CD4-positive, alpha-beta T cell (primary cell): ENCODE results near the gene ZC3H7A. TPM values are rescaled to one million over a fixed set of nuclear protein-coding genes. Genes with fewer than 3 reads are reported as not detected.

ENCODE experiments used
- ATAC-seq: fragments of 200-7000 bp; cut with Tn5 transposase; one replicate; pipeline ENCODE4 v1.10.0; 2022; ENCODE audit warnings: mild to moderate bottlenecking; ENCODE audit not compliant: poor library complexity
- CTCF ChIA-PET: fragments of 350-600 bp; sonication (Branson Sonifier 250); formaldehyde crosslinking; loops from one replicate; lab custom pipeline; 2021; ENCODE audit warnings: antibody characterized with exemption, inconsistent platforms; lab: Charles Lee
- POLR2A ChIA-PET: fragments of 350-600 bp; sonication (Branson Sonifier 250); formaldehyde crosslinking; loops from one replicate; lab custom pipeline; 2021; ENCODE audit warnings: antibody characterized with exemption, inconsistent platforms; lab: Charles Lee
- DNase-seq, 14 experiments: peaks; one replicate each; pipeline ENCODE4 v3.0.0-alpha.2; 2013 to 2020; ENCODE audit warnings: mixed read lengths in 2 of 14
- H3K27ac ChIP-seq, 2 donors: one replicate each; pipeline versions ENCODE4 v1.5.1 to v1.7.0; 2013; ENCODE audit warnings: low read length in 2 of 2, low read depth in 1 of 2, mild to moderate bottlenecking in 1 of 2
- H3K27me3 ChIP-seq, 2 experiments: 1 replicate in 1 of 2; 2 replicates in 1 of 2; pipeline versions ENCODE4 v1.6.1 to v1.7.0; 2013; ENCODE audit warnings: low read length in 2 of 2, control low read depth in 1 of 2, mild to moderate bottlenecking in 1 of 2, moderate library complexity in 1 of 2; ENCODE audit not compliant: insufficient read depth in 2 of 2, control insufficient read depth in 1 of 2
- H3K36me3 ChIP-seq: one replicate; pipeline ENCODE4 v1.6.1; 2013; ENCODE audit warnings: low read length, control low read depth; ENCODE audit not compliant: insufficient read depth
- H3K4me1 ChIP-seq: one replicate; pipeline ENCODE4 v1.6.1; 2013; ENCODE audit warnings: low read length, control low read depth; ENCODE audit not compliant: insufficient read depth
- H3K4me3 ChIP-seq: one replicate; pipeline ENCODE4 v1.5.1; 2013; ENCODE audit warnings: mild to moderate bottlenecking, low read length, moderate library complexity
- H3K9me3 ChIP-seq, 2 experiments: 1 replicate in 1 of 2; 2 replicates in 1 of 2; pipeline versions ENCODE4 v1.6.1 to v1.7.0; 2013; ENCODE audit warnings: low read length in 2 of 2, mild to moderate bottlenecking in 2 of 2, control low read depth in 1 of 2, moderate library complexity in 1 of 2; ENCODE audit not compliant: control insufficient read depth in 1 of 2, insufficient read depth in 1 of 2
- H3K27ac Mint-ChIP-seq: one replicate; pipeline ENCODE4 v1.8.0; 2020; ENCODE audit warnings: mixed read lengths
- H3K27me3 Mint-ChIP-seq: one replicate; pipeline ENCODE4 v1.8.0; 2021; ENCODE audit warnings: mixed read lengths
- H3K36me3 Mint-ChIP-seq: one replicate; pipeline ENCODE4 v1.8.0; 2021; ENCODE audit warnings: low read depth, mixed read lengths
- H3K4me1 Mint-ChIP-seq: one replicate; pipeline ENCODE4 v1.8.0; 2021; ENCODE audit warnings: low read depth, mixed read lengths
- H3K4me3 Mint-ChIP-seq: one replicate; pipeline ENCODE4 v1.8.0; 2020; ENCODE audit warnings: mild to moderate bottlenecking, mixed read lengths
- H3K9me3 Mint-ChIP-seq: one replicate; pipeline ENCODE4 v1.8.0; 2020; ENCODE audit warnings: mixed read lengths
- intact Hi-C, 2 experiments: fragments of 100-400 bp; cut with DNase I in 1 of 2; cut with micrococcal nuclease in 1 of 2; formaldehyde crosslinking; loops; one replicate each; pipeline versions ENCODE4 v1.15.1 to v1.9.0; 2023 to 2025; cut with DNase I, micrococcal nuclease
- total RNA-seq, 174 experiments: library from RNA in 2 of 174; stranded (reverse) in 2 of 174; gene quantifications; one replicate each; pipeline ENCODE4 v1.2.3 and lab custom pipeline; 2021 to 2026
- TF ChIP-seq, protein P1 (sequence below): fragments of 200-600 bp; IDR thresholded peaks from one replicate; pipeline ENCODE4 v1.8.0; 2022; ENCODE audit warnings: antibody characterized with exemption, mild to moderate bottlenecking

ZC3H7A gene
- total RNA-seq, 2 experiments from 2014 or later, result 131 to 143 TPM

DNA sequence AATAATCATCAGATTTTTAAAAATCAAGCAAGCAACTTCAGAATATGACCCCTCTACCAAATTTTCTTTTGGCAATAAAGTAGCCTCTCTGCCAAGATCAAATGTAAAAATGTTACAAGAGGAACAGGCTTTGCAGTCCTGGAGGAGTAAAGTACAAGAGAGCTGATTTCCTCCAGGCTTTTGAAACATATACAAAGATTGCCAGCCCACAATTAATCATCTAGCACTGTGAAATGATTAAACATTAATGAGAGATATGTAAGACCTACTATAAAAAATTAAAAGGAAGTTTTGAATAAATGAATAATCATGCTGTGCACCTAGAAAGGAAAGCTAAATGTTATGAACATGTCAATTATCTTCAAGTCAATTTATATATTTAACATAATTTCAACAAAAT lies 80.7 kb downstream of the ZC3H7A start:
- H3K27ac Mint-ChIP-seq, result peak overlapping the region; percentile 36
- TF ChIP-seq, protein P1, sequence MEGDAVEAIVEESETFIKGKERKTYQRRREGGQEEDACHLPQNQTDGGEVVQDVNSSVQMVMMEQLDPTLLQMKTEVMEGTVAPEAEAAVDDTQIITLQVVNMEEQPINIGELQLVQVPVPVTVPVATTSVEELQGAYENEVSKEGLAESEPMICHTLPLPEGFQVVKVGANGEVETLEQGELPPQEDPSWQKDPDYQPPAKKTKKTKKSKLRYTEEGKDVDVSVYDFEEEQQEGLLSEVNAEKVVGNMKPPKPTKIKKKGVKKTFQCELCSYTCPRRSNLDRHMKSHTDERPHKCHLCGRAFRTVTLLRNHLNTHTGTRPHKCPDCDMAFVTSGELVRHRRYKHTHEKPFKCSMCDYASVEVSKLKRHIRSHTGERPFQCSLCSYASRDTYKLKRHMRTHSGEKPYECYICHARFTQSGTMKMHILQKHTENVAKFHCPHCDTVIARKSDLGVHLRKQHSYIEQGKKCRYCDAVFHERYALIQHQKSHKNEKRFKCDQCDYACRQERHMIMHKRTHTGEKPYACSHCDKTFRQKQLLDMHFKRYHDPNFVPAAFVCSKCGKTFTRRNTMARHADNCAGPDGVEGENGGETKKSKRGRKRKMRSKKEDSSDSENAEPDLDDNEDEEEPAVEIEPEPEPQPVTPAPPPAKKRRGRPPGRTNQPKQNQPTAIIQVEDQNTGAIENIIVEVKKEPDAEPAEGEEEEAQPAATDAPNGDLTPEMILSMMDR, result no peak
- DNase-seq, result no peak
- peaks cover 15% of the 10 kb centered on the region for H3K4me1 Mint-ChIP-seq
- H3K27ac ChIP-seq, result no peak overlapping the region
- H3K27me3 Mint-ChIP-seq, result no peaks in the 10 kb centered on the region
- H3K36me3 ChIP-seq, result peaks cover 53% of the 10 kb centered on the region
- no peaks in the 10 kb centered on the region for H3K27me3 ChIP-seq
- no peak for ATAC-seq
- H3K9me3 ChIP-seq, result no peaks in the 10 kb centered on the region
- no peak overlapping the region for H3K4me3 Mint-ChIP-seq
- POLR2A ChIA-PET, result no interaction called here
- no peaks in the 10 kb centered on the region for H3K4me1 ChIP-seq
- CTCF ChIA-PET, result interaction anchor here (2.8 kb wide), 1 partner anchor 184 kb away, joined by 19 read pairs; no protein-coding TSS in a partner anchor
- no peaks in the 10 kb centered on the region for H3K9me3 Mint-ChIP-seq
- intact Hi-C loops, result loop anchor here in 1 of 2 experiments (5.0 kb wide), 1 partner anchor 96 kb away; no protein-coding TSS in a partner anchor
- peaks cover 78% of the 10 kb centered on the region for H3K36me3 Mint-ChIP-seq
- H3K4me3 ChIP-seq, result no peak overlapping the region

DNA sequence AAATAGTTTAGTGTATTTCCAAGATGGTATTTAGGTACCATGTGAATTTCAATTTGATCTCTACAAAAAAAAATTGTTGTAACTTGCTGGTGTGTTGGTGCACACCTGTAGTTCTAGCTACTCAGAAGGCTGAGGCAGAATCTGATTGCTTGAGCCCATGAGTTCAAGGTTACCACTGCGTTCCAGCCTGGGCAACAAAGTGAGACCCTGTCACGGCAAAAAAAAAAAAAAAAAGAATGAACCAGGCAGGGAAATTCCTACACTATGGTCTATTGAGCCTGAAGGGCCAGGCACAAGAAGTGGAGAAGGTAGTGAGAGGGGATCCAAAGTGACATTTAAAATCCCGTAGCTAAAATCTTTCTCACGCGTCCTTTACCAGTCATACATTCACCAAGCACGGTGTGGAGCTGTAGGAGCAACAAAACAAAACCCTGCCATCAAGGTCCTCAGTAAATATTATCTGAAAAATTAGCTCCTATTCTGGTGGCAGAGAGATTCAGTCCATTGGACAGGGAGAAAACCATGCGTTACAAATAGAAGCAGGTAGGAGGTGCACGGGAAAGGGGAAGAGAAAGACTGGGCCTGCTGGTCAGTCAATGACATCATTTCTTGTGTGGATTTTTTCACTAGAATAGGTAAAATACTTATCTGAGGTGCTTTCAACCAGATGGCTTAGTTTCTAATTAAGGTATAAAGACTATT lies 81.7 kb downstream of the ZC3H7A start:
- Histone ChIP-seq H3K4me1 (no peaks in the 10 kb centered on the region), H3K27ac (no peak overlapping the region), H3K9me3 (no peaks in the 10 kb centered on the region), H3K27me3 (no peaks in the 10 kb centered on the region), H3K36me3 (peaks cover 50% of the 10 kb centered on the region), H3K4me3 (no peak overlapping the region)
- H3K4me3 Mint-ChIP-seq, result no peak overlapping the region
- intact Hi-C loops, result loop anchor here (2.0 to 5.0 kb wide), 5 partner anchors 75 to 761 kb away; no protein-coding TSS in a partner anchor
- H3K36me3 Mint-ChIP-seq, result peaks cover 79% of the 10 kb centered on the region
- TF ChIP-seq, protein P1, result no peak
- ChIA-PET POLR2A (interaction anchor here (0.6 to 2.1 kb wide), 5 partner anchors 17 to 200 kb away, joined by 3 to 9 read pairs (median 5); partner anchors contain the start of genes GSPT1, TXNDC11 and ZC3H7A), CTCF (interaction anchor here (0.6 to 2.8 kb wide), 8 partner anchors 26 to 752 kb away, joined by 3 to 19 read pairs (median 4); no protein-coding TSS in a partner anchor)
- H3K9me3 Mint-ChIP-seq, result no peaks in the 10 kb centered on the region
- ATAC-seq, result no peak
- peaks cover 20% of the 10 kb centered on the region for H3K4me1 Mint-ChIP-seq
- peak overlapping the region; percentile 36 for H3K27ac Mint-ChIP-seq
- DNase-seq, result no peak
- H3K27me3 Mint-ChIP-seq, result no peaks in the 10 kb centered on the region

DNA sequence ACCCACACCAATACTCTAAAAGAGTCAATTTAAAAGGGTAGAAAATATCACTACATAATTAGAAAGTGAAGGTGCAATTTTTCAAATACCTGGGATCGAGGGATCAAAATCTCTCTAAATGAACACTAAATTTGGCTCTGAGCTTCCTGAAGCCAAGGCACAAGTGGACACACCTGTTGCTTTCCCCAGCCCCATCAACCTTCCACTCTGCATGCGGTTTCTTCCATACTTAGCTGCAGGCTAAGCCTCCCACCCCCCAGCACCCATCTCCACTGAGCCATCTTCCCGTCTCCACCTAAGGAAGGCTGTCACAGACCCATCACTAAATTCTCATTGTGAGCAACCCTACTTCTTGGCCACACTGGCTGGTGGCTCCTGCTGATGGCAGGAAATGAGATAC lies 84.9 kb downstream of the ZC3H7A start:
- DNase-seq (no peak), ATAC-seq (no peak)
- no peak overlapping the region for H3K27ac Mint-ChIP-seq
- intact Hi-C loops, result loop anchor here in 1 of 2 experiments (5.0 kb wide), 1 partner anchor 750 kb away; no protein-coding TSS in a partner anchor
- H3K36me3 Mint-ChIP-seq, result peaks cover 82% of the 10 kb centered on the region
- ChIA-PET POLR2A (interaction anchor here (1.1 to 1.4 kb wide), 3 partner anchors 31 to 85 kb away, joined by 3 to 4 read pairs (median 3); partner anchors contain the start of genes TXNDC11 and ZC3H7A), CTCF (interaction anchor here (1.2 to 2.4 kb wide), 2 partner anchors 180 to 316 kb away, joined by 5 to 6 read pairs; no protein-coding TSS in a partner anchor)
- Histone ChIP-seq H3K27ac (no peak overlapping the region), H3K36me3 (peaks cover 59% of the 10 kb centered on the region), H3K9me3 (no peaks in the 10 kb centered on the region), H3K27me3 (no peaks in the 10 kb centered on the region), H3K4me3 (no peak overlapping the region), H3K4me1 (no peaks in the 10 kb centered on the region)
- H3K9me3 Mint-ChIP-seq, result no peaks in the 10 kb centered on the region
- H3K27me3 Mint-ChIP-seq, result no peaks in the 10 kb centered on the region
- peaks cover 10% of the 10 kb centered on the region for H3K4me1 Mint-ChIP-seq
- TF ChIP-seq, protein P1, result no peak
- H3K4me3 Mint-ChIP-seq, result no peak overlapping the region
